ENCODE results near the gene PBOV1. TPM values are rescaled to one million over a fixed set of nuclear protein-coding genes. Genes with fewer than 3 reads are reported as not detected.

Gene PBOV1
- total and polyA plus RNA-seq, 4 donors: 0.04 TPM; not detected in 3

DNA sequence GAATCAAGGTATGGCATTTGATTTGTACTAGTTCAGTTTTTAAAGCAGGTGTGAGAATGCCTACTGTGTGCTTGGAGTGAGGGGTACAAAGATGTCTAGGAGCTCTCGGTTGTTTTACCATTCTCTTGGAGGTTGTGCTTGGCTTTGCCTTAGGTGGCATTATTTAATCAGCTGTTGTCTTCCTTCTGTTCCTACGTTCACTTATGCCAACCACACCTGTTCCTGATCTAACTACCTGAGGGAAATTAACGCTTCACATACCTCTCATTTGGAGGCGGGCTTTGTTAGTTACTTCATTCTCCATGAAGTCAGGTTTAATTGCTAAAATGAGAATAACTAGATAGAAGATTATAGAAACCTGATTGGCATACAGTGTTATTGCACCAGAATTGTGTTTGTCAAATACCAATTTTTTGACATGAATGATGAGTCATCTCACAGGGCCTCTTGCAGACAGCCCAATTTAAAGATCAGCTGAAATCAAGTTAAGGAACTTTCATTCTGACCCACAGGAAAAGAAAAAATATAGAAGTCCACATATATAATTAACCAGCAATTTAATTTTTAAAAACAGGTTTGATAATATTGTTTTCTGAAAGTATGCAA lies 24.8 kb upstream of the PBOV1 start:
- 89 to 91% methylated on average over 4 of the region's 4 CpGs for WGBS, 2 donors
- Histone ChIP-seq H3K27me3 (ENCODE audit: control insufficient read depth in 3 of 3, insufficient read depth in 3 of 3, low read length in 2 of 3) (no peaks in the 10 kb centered on the region), H3K9me3 (ENCODE audit: control insufficient read depth in 4 of 4, insufficient read depth in 3 of 4, low read length in 3 of 4) (no peaks in the 10 kb centered on the region), H3K4me3 (no peak overlapping the region), H3K27ac (ENCODE audit: low read depth in 1 of 2, low read length in 1 of 2) (no peak overlapping the region), H3K9ac (ENCODE audit: insufficient read depth in 1 of 2, low read length in 2 of 2) (no peak overlapping the region), H3K36me3 (ENCODE audit: control insufficient read depth in 4 of 4, insufficient read depth in 4 of 4, low read length in 4 of 4) (no peaks in the 10 kb centered on the region), H3K4me1 (ENCODE audit: control insufficient read depth in 5 of 5, insufficient read depth in 5 of 5, low read length in 5 of 5) (no peaks in the 10 kb centered on the region)
- DNase-seq: no peak
- TF ChIP-seq, protein P1, sequence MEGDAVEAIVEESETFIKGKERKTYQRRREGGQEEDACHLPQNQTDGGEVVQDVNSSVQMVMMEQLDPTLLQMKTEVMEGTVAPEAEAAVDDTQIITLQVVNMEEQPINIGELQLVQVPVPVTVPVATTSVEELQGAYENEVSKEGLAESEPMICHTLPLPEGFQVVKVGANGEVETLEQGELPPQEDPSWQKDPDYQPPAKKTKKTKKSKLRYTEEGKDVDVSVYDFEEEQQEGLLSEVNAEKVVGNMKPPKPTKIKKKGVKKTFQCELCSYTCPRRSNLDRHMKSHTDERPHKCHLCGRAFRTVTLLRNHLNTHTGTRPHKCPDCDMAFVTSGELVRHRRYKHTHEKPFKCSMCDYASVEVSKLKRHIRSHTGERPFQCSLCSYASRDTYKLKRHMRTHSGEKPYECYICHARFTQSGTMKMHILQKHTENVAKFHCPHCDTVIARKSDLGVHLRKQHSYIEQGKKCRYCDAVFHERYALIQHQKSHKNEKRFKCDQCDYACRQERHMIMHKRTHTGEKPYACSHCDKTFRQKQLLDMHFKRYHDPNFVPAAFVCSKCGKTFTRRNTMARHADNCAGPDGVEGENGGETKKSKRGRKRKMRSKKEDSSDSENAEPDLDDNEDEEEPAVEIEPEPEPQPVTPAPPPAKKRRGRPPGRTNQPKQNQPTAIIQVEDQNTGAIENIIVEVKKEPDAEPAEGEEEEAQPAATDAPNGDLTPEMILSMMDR (IDR thresholded peaks at IDR 0.05; ENCODE audit: control extremely low read depth, extremely low read depth): no peak
- no peak for ATAC-seq (ENCODE audit: insufficient read depth, low FRiP score)

DNA sequence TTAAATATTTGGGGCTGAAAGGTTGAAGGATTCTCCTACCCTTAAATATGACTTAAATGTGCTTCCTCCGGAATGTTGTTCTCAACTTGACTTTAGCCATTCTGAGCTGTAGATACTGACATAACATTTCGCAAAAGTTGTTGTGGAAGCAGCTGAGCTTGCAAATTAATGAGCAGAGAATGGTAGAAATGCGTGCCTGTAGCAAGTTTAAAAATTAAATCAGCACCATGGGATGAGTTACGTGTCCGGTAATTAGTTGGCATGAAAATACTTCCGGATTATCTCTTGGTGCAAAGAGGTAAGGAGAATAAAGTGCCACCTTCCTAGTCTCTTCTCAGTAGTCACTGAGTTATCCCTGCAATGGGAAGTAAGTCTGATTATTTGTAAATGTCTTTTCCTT lies 23.6 kb upstream of the PBOV1 start:
- WGBS, 2 donors: 96% methylated on average over 6 of the region's 6 CpGs
- no peak for DNase-seq
- Histone ChIP-seq H3K9me3 (ENCODE audit: control insufficient read depth in 4 of 4, insufficient read depth in 3 of 4, low read length in 3 of 4) (no peaks in the 10 kb centered on the region), H3K36me3 (ENCODE audit: control insufficient read depth in 4 of 4, insufficient read depth in 4 of 4, low read length in 4 of 4) (no peaks in the 10 kb centered on the region), H3K4me3 (no peak overlapping the region), H3K9ac (ENCODE audit: insufficient read depth in 1 of 2, low read length in 2 of 2) (no peak overlapping the region), H3K27me3 (ENCODE audit: control insufficient read depth in 3 of 3, insufficient read depth in 3 of 3, low read length in 2 of 3) (no peaks in the 10 kb centered on the region), H3K4me1 (ENCODE audit: control insufficient read depth in 5 of 5, insufficient read depth in 5 of 5, low read length in 5 of 5) (no peaks in the 10 kb centered on the region), H3K27ac (ENCODE audit: low read depth in 1 of 2, low read length in 1 of 2) (no peak overlapping the region)
- TF ChIP-seq, protein P1 (IDR thresholded peaks at IDR 0.05; ENCODE audit: control extremely low read depth, extremely low read depth): no peak
- ATAC-seq (ENCODE audit: insufficient read depth, low FRiP score): no peak

DNA sequence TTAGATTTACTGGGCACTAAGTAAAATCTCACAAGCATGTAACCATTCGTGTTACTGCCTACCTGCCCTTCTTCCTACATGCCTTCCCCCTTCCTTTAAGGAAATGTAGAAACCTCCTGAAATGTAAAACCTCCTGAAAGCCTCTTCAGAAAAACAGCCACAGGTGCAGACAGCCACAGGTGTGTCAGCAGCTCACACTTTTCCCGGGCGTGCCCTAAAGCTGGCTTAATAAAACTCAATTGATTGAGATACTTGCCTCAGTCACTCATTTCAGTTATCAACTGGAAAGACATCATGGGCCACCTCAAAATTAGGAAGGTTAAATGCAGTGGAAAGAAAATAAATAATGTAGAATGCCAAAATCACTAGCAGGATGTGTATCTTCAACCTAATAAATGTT lies 23.1 kb upstream of the PBOV1 start:
- Histone ChIP-seq H3K4me3 (no peak overlapping the region), H3K9me3 (ENCODE audit: control insufficient read depth in 4 of 4, insufficient read depth in 3 of 4, low read length in 3 of 4) (no peaks in the 10 kb centered on the region), H3K4me1 (ENCODE audit: control insufficient read depth in 5 of 5, insufficient read depth in 5 of 5, low read length in 5 of 5) (no peaks in the 10 kb centered on the region), H3K36me3 (ENCODE audit: control insufficient read depth in 4 of 4, insufficient read depth in 4 of 4, low read length in 4 of 4) (no peaks in the 10 kb centered on the region), H3K27ac (ENCODE audit: low read depth in 1 of 2, low read length in 1 of 2) (no peak overlapping the region), H3K27me3 (ENCODE audit: control insufficient read depth in 3 of 3, insufficient read depth in 3 of 3, low read length in 2 of 3) (no peaks in the 10 kb centered on the region), H3K9ac (ENCODE audit: insufficient read depth in 1 of 2, low read length in 2 of 2) (no peak overlapping the region)
- DNase-seq (no peak), ATAC-seq (ENCODE audit: insufficient read depth, low FRiP score) (no peak)
- WGBS, 2 donors: 84% methylated on average over 3 of the region's 3 CpGs
- TF ChIP-seq, protein P1 (IDR thresholded peaks at IDR 0.05; ENCODE audit: control extremely low read depth, extremely low read depth): no peak

All from lung (tissue), 12 donors.